Mesendoderm (in vitro differentiated cells): ENCODE results near the gene GALNT1.

Experiments
- DNase-seq: peaks from one replicate; pipeline ENCODE4 v3.0.0; 2013
- H2AK5ac ChIP-seq: 2 replicates; pipeline ENCODE4 v1.6.1; 2013; ENCODE audit warnings: low read length, inconsistent platforms
- H2BK120ac ChIP-seq: 2 replicates; pipeline ENCODE4 v1.6.1; 2013; ENCODE audit warnings: low read depth, mild to moderate bottlenecking, low read length, moderate library complexity, mixed read lengths
- H2BK15ac ChIP-seq: replicated peaks from 2 replicates; pipeline ENCODE4 v1.6.1; 2013; ENCODE audit warnings: low read depth, mild to moderate bottlenecking, moderate library complexity
- H2BK5ac ChIP-seq: 2 replicates; pipeline ENCODE4 v1.6.1; 2013; ENCODE audit warnings: low read length, inconsistent platforms
- H3K18ac ChIP-seq: 2 replicates; pipeline ENCODE4 v1.6.1; 2013; ENCODE audit warnings: mild to moderate bottlenecking, low read length, mixed read lengths
- H3K23ac ChIP-seq: one replicate; pipeline ENCODE4 v1.6.1; 2013; ENCODE audit warnings: low read length
- H3K27ac ChIP-seq: 2 replicates; pipeline ENCODE4 v1.5.1; 2013; ENCODE audit warnings: low read depth, mild to moderate bottlenecking, inconsistent platforms, low read length, moderate library complexity
- H3K27me3 ChIP-seq: 2 replicates; pipeline ENCODE4 v1.6.1; 2013; ENCODE audit warnings: low read length, control low read depth, mild to moderate bottlenecking, inconsistent platforms; ENCODE audit not compliant: insufficient read depth, poor library complexity
- H3K36me3 ChIP-seq: 2 replicates; pipeline ENCODE4 v1.6.1; 2013; ENCODE audit warnings: low read length, inconsistent platforms; ENCODE audit not compliant: control insufficient read depth, insufficient read depth
- H3K4ac ChIP-seq: one replicate; pipeline ENCODE4 v1.6.1; 2013; ENCODE audit warnings: low read depth, mild to moderate bottlenecking, low read length, moderate library complexity
- H3K4me1 ChIP-seq: 2 replicates; pipeline ENCODE4 v1.6.1; 2013; ENCODE audit warnings: low read depth, low read length, inconsistent platforms; ENCODE audit not compliant: control insufficient read depth
- H3K4me2 ChIP-seq: 2 replicates; pipeline ENCODE4 v1.6.1; 2013; ENCODE audit warnings: low read length
- H3K4me3 ChIP-seq: 2 replicates; pipeline ENCODE4 v1.5.1; 2013; ENCODE audit warnings: mild to moderate bottlenecking, low read length
- H3K56ac ChIP-seq: one replicate; pipeline ENCODE4 v1.6.1; 2013; ENCODE audit warnings: low read length
- H3K79me1 ChIP-seq: 2 replicates; pipeline ENCODE4 v1.6.1; 2013; ENCODE audit warnings: low read length, inconsistent platforms
- H3K79me2 ChIP-seq: 2 replicates; pipeline ENCODE4 v1.6.1; 2013; ENCODE audit warnings: mild to moderate bottlenecking, low read length; ENCODE audit not compliant: control insufficient read depth, insufficient read depth
- H3K9ac ChIP-seq: 2 replicates; pipeline ENCODE4 v1.6.1; 2013; ENCODE audit warnings: low read length, inconsistent platforms
- H4K5ac ChIP-seq: one replicate; pipeline ENCODE4 v1.6.1; 2013; ENCODE audit warnings: low read length
- H4K8ac ChIP-seq: one replicate; pipeline ENCODE4 v1.6.1; 2013; ENCODE audit warnings: low read depth, mild to moderate bottlenecking, control low read depth, low read length, moderate library complexity
- WGBS: extraction: QIAGEN DNeasy Blood & Tissue Kit; methylation state at CpG from one replicate; pipeline ENCODE4 v1.1.7; 2013; ENCODE audit warnings: low lambda C conversion rate, missing lambda C conversion rate; ENCODE audit not compliant: insufficient coverage; ENCODE audit errors: extremely low coverage; 5-methylcytosine and 5-hydroxymethylcytosine counted together

The GALNT1 gene

GRCh38 chr18:35753306-35753910, 171.9 kb downstream of the GALNT1 start:
- no peak overlapping the region for H3K27ac ChIP-seq
- H3K4me3 ChIP-seq = no peak overlapping the region
- H2BK120ac ChIP-seq = no peak overlapping the region
- no peak overlapping the region for H2BK15ac ChIP-seq
- no peak overlapping the region for H3K9ac ChIP-seq
- H3K4ac ChIP-seq = no peak overlapping the region
- H3K4me2 ChIP-seq = no peak overlapping the region
- DNase-seq = no peak
- H3K36me3 ChIP-seq = no peaks in the 10 kb centered on the region
- no peak overlapping the region for H3K56ac ChIP-seq
- no CpG with 5 or more reads among the region's 5 CpGs for WGBS
- no peak overlapping the region for H3K18ac ChIP-seq
- H4K5ac ChIP-seq = no peak overlapping the region
- H4K8ac ChIP-seq = no peak overlapping the region
- no peak overlapping the region for H2AK5ac ChIP-seq
- peaks cover 4% of the 10 kb centered on the region for H3K4me1 ChIP-seq
- no peaks in the 10 kb centered on the region for H3K79me2 ChIP-seq
- no peak overlapping the region for H3K23ac ChIP-seq
- H3K27me3 ChIP-seq = no peaks in the 10 kb centered on the region
- no peaks in the 10 kb centered on the region for H3K79me1 ChIP-seq
- no peak overlapping the region for H2BK5ac ChIP-seq

DNA sequence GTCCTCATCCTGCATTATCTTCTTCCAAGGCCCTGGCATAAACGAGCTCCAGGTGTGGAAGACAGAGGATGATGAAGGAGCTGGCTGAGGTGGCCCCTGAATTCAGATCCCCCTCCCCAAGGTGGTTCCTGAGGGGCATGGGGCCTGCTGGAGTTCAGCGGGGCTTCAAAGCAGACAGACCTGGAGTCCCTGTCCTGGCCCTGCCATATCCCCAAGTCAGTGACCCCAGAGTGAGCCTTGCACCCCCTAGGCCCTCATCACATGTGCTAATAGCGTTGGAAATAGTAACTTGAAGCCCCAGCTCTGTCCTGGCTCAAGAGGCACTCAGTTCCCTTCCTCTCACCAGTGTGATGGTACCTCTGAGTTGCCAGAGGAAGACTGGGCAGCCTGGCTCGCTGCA, 172.9 kb downstream of the GALNT1 start:
- no peak overlapping the region for H3K4me3 ChIP-seq
- H3K4ac ChIP-seq = no peak overlapping the region
- peak overlapping the region; percentile 4 for H2BK120ac ChIP-seq
- H3K79me1 ChIP-seq = no peaks in the 10 kb centered on the region
- H3K23ac ChIP-seq = no peak overlapping the region
- no peak overlapping the region for H3K9ac ChIP-seq
- H3K56ac ChIP-seq = no peak overlapping the region
- no peak overlapping the region for H4K8ac ChIP-seq
- H3K18ac ChIP-seq = no peak overlapping the region
- H2BK15ac ChIP-seq = no peak overlapping the region
- no peak for DNase-seq
- H3K36me3 ChIP-seq = no peaks in the 10 kb centered on the region
- no peaks in the 10 kb centered on the region for H3K27me3 ChIP-seq
- no peaks in the 10 kb centered on the region for H3K79me2 ChIP-seq
- no peak overlapping the region for H2BK5ac ChIP-seq
- H4K5ac ChIP-seq = no peak overlapping the region
- H2AK5ac ChIP-seq = no peak overlapping the region
- WGBS = no CpG with 5 or more reads among the region's 4 CpGs
- H3K4me2 ChIP-seq = no peak overlapping the region
- H3K27ac ChIP-seq = no peak overlapping the region
- peaks cover 4% of the 10 kb centered on the region for H3K4me1 ChIP-seq

DNA sequence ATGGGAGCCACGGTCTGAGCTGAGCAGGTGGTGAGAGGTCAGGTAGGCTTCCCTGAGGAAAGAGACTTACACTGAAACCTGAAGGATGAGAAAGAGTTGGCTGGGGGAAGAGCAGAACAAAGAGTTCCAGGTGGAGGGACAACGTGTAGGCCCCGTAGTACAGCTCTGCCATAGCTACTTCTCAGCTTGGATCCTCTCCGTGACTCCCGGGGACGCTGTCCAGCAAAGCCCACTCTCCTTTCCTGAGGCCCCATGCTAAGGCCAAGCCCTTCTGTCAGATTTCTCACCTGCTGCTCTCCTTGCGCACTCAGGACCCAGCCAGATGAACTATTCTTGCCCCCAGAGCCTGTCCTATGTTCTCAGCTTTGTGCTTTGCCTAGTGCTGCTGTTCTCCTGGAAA, 173.8 kb downstream of the GALNT1 start:
- Histone ChIP-seq H3K56ac (no peak overlapping the region), H2BK5ac (no peak overlapping the region), H3K27ac (no peak overlapping the region), H3K79me1 (no peaks in the 10 kb centered on the region), H3K36me3 (no peaks in the 10 kb centered on the region), H3K4ac (no peak overlapping the region), H3K9ac (no peak overlapping the region), H3K4me3 (no peak overlapping the region), H3K79me2 (no peaks in the 10 kb centered on the region), H3K18ac (no peak overlapping the region), H2BK15ac (no peak overlapping the region), H3K4me2 (no peak overlapping the region), H2BK120ac (no peak overlapping the region), H3K27me3 (no peaks in the 10 kb centered on the region), H4K5ac (no peak overlapping the region), H4K8ac (no peak overlapping the region), H3K23ac (no peak overlapping the region), H3K4me1 (peaks cover under 1% of the 10 kb centered on the region), H2AK5ac (no peak overlapping the region)
- no peak for DNase-seq
- WGBS = no CpG with 5 or more reads among the region's 7 CpGs

GRCh38 chr18:35756506-35757117, 175.1 kb downstream of the GALNT1 start:
- Histone ChIP-seq H3K27ac (no peak overlapping the region), H3K36me3 (no peaks in the 10 kb centered on the region), H3K4ac (no peak overlapping the region), H4K8ac (no peak overlapping the region), H3K4me1 (no peaks in the 10 kb centered on the region), H3K4me2 (no peak overlapping the region), H2BK15ac (no peak overlapping the region), H3K56ac (no peak overlapping the region), H3K27me3 (no peaks in the 10 kb centered on the region), H2BK5ac (no peak overlapping the region), H3K79me1 (no peaks in the 10 kb centered on the region), H4K5ac (no peak overlapping the region), H3K4me3 (no peak overlapping the region), H3K9ac (no peak overlapping the region), H3K23ac (no peak overlapping the region), H2BK120ac (no peak overlapping the region), H3K79me2 (no peaks in the 10 kb centered on the region), H3K18ac (no peak overlapping the region), H2AK5ac (no peak overlapping the region)
- DNase-seq = peak; percentile 76
- no CpG with 5 or more reads among the region's 5 CpGs for WGBS
